DMS79 (cell line): Measurements from ENCODE around the gene HDGFL1.

Experiments
- DNase-seq: peaks from one replicate; lab custom pipeline; 2025; lab: John Stamatoyannopoulos, UW

The HDGFL1 gene

DNA sequence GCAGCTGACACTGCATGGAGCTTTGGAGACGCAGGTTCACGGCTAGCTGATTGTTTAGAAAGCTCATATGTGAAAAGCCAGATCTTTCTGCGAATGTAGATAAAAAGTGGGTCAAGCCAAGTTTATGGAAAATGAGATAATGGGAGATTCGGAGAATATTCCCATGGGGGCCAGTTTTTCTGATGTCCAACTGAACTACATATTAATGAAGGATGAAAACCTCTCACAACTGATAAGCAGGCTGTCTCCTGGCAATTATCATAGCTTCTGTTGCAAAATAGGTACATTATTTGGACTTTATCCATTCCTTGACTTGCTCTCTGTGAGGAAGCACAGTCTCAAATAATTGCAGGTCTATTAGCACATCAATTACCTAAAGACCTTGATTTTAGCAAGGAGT, 21.1 kb downstream of the HDGFL1 start:
- DNase-seq, result no peak

GRCh38 chr6:22593895-22594294, 24.5 kb downstream of the HDGFL1 start:
- DNase-seq, result no peak

DNA sequence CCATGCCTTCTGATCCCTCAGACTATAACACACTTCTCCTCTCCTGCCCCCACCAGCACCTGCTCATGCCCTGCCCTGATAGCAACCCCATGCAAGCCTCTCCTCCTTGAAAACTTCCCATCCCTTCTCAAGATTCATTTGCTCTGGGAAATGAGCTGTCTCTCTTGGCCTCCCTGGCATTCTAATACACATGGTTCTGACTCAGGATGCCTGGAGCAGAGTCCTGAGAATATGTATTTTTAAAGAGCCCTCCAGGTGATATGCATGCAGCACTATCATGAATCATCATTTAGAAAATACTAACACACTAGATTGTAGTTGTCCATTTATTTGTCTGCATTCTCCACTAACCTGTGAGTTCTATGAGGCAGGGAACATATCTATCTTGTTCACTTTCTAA, 26.6 kb downstream of the HDGFL1 start:
- DNase-seq, result no peak

GRCh38 chr6:22598339-22598738, 29.0 kb downstream of the HDGFL1 start:
- no peak for DNase-seq

DNA sequence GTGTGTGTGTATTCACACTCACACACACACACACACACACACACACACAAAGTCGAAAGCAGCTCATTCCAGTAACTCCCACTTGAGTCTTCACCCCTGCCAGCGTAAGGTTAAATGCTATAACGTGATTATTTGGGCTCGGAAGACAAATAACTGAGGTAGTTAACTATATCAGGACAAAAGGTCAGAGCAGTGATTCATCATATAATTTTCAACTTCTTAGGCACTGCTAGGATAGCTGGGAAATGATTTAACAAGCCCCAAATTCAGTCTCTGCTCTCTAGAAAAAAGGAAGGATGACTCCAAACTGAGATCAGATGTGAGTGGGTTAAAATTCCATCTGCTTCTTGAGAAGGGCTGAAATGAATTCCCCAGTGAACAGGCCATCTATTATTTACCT, 30.7 kb downstream of the HDGFL1 start:
- no peak for DNase-seq

- DNase-seq, result no peak
These were observed 32.6 kb downstream of the HDGFL1 start for GRCh38 chr6:22601984-22602383.

DNA sequence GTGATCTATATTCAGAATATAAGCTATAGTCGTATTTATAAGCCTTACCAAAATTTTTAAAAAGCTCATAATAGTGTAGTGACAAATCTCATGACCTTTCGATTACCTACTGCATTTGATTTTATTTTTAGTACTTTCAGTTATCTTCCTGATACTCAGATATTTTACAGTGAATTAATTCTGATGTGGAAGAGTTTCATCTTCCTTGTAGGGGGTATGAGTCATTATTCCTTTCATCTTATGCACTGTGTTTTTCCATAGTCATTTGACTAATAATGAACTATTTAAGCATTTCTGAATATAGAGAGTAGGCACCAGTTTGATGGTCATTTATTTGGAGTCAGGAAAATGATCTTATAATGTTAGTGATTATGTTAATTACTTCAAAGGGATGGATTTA, 36.4 kb downstream of the HDGFL1 start:
- DNase-seq, result no peak

DNA sequence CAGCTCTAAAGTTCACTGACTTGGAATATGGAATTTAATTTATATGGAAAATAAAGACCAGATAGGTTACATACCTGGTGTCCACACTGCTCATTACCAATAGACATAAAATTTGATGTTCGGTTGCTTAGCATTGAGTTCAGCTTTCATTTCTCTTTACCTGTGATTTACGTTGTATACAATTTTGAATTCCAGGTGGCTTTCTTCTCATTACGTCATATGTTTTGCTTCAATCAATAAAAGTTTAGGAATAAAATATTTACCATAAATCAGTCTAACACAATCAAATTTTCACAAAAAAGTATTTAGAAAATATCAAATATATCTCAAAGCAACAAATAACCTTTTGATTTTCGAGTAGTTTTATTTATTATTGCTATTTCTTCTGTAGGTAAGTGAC, 40.8 kb downstream of the HDGFL1 start:
- DNase-seq, result no peak

GRCh38 chr6:22612236-22612635, 42.9 kb downstream of the HDGFL1 start:
- no peak for DNase-seq

DNA sequence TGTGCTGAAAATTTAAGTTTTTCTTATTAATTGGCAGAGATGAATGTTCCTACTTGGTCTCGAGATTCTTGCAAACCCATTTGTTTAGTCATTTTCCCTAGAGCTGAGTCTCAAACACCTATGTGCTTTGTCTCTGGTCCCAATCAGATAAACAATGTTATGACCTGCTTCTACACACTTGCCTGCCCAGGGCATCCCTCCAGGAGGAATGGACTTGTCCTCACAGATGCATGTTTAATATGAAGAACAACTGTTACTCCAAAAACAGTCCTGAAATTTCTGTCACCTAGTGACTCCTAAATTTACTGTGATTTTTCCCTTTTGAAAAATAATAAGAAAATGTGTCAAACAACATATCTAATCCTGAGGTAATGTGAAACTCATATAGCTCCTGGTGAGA, 43.7 kb downstream of the HDGFL1 start:
- no peak for DNase-seq

GRCh38 chr6:22613695-22614094, 44.3 kb downstream of the HDGFL1 start:
- no peak for DNase-seq

DNA sequence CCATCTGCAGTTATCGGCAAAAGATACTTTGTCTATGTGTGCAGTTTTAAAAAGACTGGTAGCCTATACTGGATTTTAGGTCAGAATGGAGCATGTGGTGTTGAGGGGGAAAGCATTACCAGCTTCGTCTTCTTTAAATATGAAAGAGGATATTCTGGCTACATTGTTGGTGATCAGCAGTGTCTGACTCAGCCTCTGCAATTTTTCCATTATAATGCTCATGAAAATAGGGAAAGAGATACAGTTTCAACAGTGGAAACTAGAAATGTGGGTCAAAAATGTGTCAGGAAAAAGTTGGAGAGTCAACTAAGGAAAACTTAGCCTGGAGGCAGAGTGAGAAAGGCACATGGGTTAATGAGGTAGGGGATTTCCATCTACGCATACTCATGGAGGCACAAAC, 45.2 kb downstream of the HDGFL1 start:
- no peak for DNase-seq

DNA sequence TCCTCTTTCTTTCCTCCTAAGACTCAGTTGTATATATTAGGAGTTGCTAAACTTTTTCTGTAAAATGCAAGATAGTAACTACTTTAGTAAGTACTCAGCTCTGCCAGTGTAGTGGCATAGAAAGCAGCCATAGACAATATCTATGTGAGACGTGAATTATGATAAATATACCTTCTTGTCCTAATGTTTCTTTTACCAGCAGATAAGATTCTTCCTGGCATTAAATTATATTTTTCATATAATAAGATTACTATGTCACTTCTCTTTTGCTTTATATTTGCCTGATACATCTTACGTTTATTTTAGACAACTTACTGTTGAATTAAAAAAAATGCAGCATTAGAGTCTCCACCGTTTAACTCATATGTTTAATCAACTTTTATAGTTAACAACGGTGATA, 51.7 kb downstream of the HDGFL1 start:
- DNase-seq, result no peak
